NCI-H2029 (cell line): Measurements from ENCODE around the gene RAB26.

ENCODE experiments used
- DNase-seq: peaks from one replicate; lab custom pipeline; 2025; lab: John Stamatoyannopoulos, UW

The RAB26 gene

GRCh38 chr16:2142942-2143877, 5.2 kb upstream of the RAB26 start:
- no peak for DNase-seq

GRCh38 chr16:2143878-2144485, 4.4 kb upstream of the RAB26 start:
- DNase-seq: no peak

GRCh38 chr16:2145843-2146242, 2.6 kb upstream of the RAB26 start:
- DNase-seq: no peak

GRCh38 chr16:2147378-2147777, 1.0 kb upstream of the RAB26 start:
- no peak for DNase-seq

- no peak for DNase-seq
Observed at GRCh38 chr16:2148714-2149629, 547 bp downstream of the RAB26 start.

GRCh38 chr16:2149630-2150417, 1.4 kb downstream of the RAB26 start:
- no peak for DNase-seq

- peak; percentile 26 for DNase-seq
Observed at GRCh38 chr16:2150418-2151187, 2.2 kb downstream of the RAB26 start.

GRCh38 chr16:2151188-2152091, 3.0 kb downstream of the RAB26 start:
- no peak for DNase-seq

GRCh38 chr16:2152695-2153506, 4.5 kb downstream of the RAB26 start:
- DNase-seq: no peak

GRCh38 chr16:2154533-2155090, 6.2 kb downstream of the RAB26 start:
- DNase-seq: no peak

- DNase-seq: peak; percentile 99
Observed at GRCh38 chr16:2155091-2155950, 6.9 kb downstream of the RAB26 start, which contains the start of gene TRAF7. Gene TRAF7 (plus strand): TSS chr16:2155782. CDS start chr16:2163921, 8,139 bp downstream.

GRCh38 chr16:2155977-2156848, 7.8 kb downstream of the RAB26 start:
- DNase-seq: no peak

- DNase-seq: no peak
Observed at GRCh38 chr16:2156849-2157224, 8.4 kb downstream of the RAB26 start.

GRCh38 chr16:2157480-2158261, 9.2 kb downstream of the RAB26 start:
- no peak for DNase-seq

GRCh38 chr16:2158262-2158638, 9.8 kb downstream of the RAB26 start:
- no peak for DNase-seq
